Peyer's patch (tissue), 4 donors: Measurements from ENCODE around the gene VAV1. TPM values are rescaled to one million over a fixed set of nuclear protein-coding genes. Genes with fewer than 3 reads are reported as not detected.

Experiments
- DNase-seq, 3 donors: peaks; one replicate each; pipeline ENCODE4 v3.0.0-alpha.2; 2017 to 2019
- H3K27ac ChIP-seq, 4 donors: fragments of 200-600 bp; sonication (generic); one replicate each; pipeline ENCODE4 v1.5.1; 2016 to 2019
- H3K27me3 ChIP-seq, 2 donors: fragments of 200-600 bp; sonication (generic); one replicate each; pipeline ENCODE4 v1.5.1; 2019
- H3K36me3 ChIP-seq, 3 donors: fragments of 200-600 bp; sonication (generic); one replicate each; pipeline ENCODE4 v1.5.1; 2016 to 2019
- H3K4me1 ChIP-seq, 4 donors: fragments of 200-600 bp; sonication (generic); one replicate each; pipeline ENCODE4 v1.5.1; 2016 to 2019
- H3K4me3 ChIP-seq, 4 donors: fragments of 200-600 bp; sonication (generic); 1 replicate in 3 of 4; 2 replicates in 1 of 4; pipeline ENCODE4 v1.5.1; 2016 to 2019; ENCODE audit warnings: mild to moderate bottlenecking in 1 of 4
- H3K9me3 ChIP-seq, 4 donors: fragments of 200-600 bp; sonication (generic); one replicate each; pipeline ENCODE4 v1.5.1; 2016 to 2019; ENCODE audit warnings: mild to moderate bottlenecking in 1 of 4
- CTCF ChIP-seq, 6 experiments: fragments of 450-650 bp in 4 of 6; fragments of 200-600 bp in 2 of 6; sonication (generic) in 1 of 6; IDR thresholded peaks; one replicate each; pipeline ENCODE4 v1.5.1; 2017 to 2019; ENCODE audit warnings: antibody characterized with exemption in 6 of 6, mild to moderate bottlenecking in 3 of 6, moderate library complexity in 1 of 6
- POLR2A ChIP-seq, 2 donors: fragments of 450-650 bp; IDR thresholded peaks; one replicate each; pipeline ENCODE4 v1.5.1; 2017; ENCODE audit warnings: antibody characterized with exemption in 2 of 2, mild to moderate bottlenecking in 2 of 2, moderate library complexity in 2 of 2
- total RNA-seq, 4 donors: library from RNA; depleted of rRNA; stranded (reverse); fragments of >200 nt; gene quantifications; one replicate each; pipeline ENCODE4 v1.1.0, GENCODE V29; 2016

Gene VAV1
- total RNA-seq, 4 donors from 2014 or later: 7.0 to 57.8 (median 7.7) TPM

GRCh38 chr19:6732803-6733337 lies 39.6 kb upstream of the VAV1 start:
- Histone ChIP-seq H3K4me3 (no peak overlapping the region), H3K27ac (no peak overlapping the region), H3K9me3 (no peaks in the 10 kb centered on the region), H3K36me3 (peaks cover 0 to 33% (median 0%) of the 10 kb centered on the region in 3 donors), H3K27me3 (no peaks in the 10 kb centered on the region), H3K4me1 (peaks cover 0 to 21% (median 14%) of the 10 kb centered on the region in 4 donors)
- no peak for DNase-seq
- TF ChIP-seq POLR2A (IDR thresholded peaks at IDR 0.05) (no peak), CTCF (IDR thresholded peaks at IDR 0.05) (no peak)

GRCh38 chr19:6733338-6734095 lies 39.0 kb upstream of the VAV1 start:
- Histone ChIP-seq H3K4me1 (peaks cover 0 to 28% (median 14%) of the 10 kb centered on the region in 4 donors), H3K4me3 (no peak overlapping the region), H3K27me3 (no peaks in the 10 kb centered on the region), H3K27ac (no peak overlapping the region), H3K36me3 (peaks cover 0 to 33% (median 0%) of the 10 kb centered on the region in 3 donors), H3K9me3 (no peaks in the 10 kb centered on the region)
- no peak for DNase-seq
- TF ChIP-seq POLR2A (IDR thresholded peaks at IDR 0.05) (no peak), CTCF (IDR thresholded peaks at IDR 0.05) (peak in 3 of 6 experiments; percentile 7 to 11 (median 7))

- Histone ChIP-seq H3K4me3 (no peak overlapping the region), H3K4me1 (peaks cover 0 to 35% (median 19%) of the 10 kb centered on the region in 4 donors), H3K9me3 (no peaks in the 10 kb centered on the region), H3K27me3 (no peaks in the 10 kb centered on the region), H3K36me3 (peaks cover 0 to 33% (median 0%) of the 10 kb centered on the region in 3 donors), H3K27ac (no peak overlapping the region)
- DNase-seq: no peak
- no peak for TF ChIP-seq CTCF (IDR thresholded peaks at IDR 0.05)
- no peak for TF ChIP-seq POLR2A (IDR thresholded peaks at IDR 0.05)
Measured at GRCh38 chr19:6734096-6734696, 38.3 kb upstream of the VAV1 start.

GRCh38 chr19:6735181-6735911 lies 37.2 kb upstream of the VAV1 start:
- TF ChIP-seq POLR2A (IDR thresholded peaks at IDR 0.05): no peak
- TF ChIP-seq CTCF (IDR thresholded peaks at IDR 0.05): no peak
- no peak for DNase-seq
- Histone ChIP-seq H3K27me3 (no peaks in the 10 kb centered on the region), H3K36me3 (peaks cover 0 to 33% (median 0%) of the 10 kb centered on the region in 3 donors), H3K4me1 (peaks cover 0 to 32% (median 21%) of the 10 kb centered on the region in 4 donors), H3K9me3 (no peaks in the 10 kb centered on the region), H3K27ac (peak overlapping the region in 3 of 4 donors; percentile 93 to 97 (median 96)), H3K4me3 (no peak overlapping the region)

- Histone ChIP-seq H3K9me3 (no peaks in the 10 kb centered on the region), H3K4me3 (peak overlapping the region; percentile 67 to 93 (median 86)), H3K27ac (peak overlapping the region; percentile 93 to 97 (median 96)), H3K4me1 (peaks cover 0 to 34% (median 24%) of the 10 kb centered on the region in 4 donors), H3K36me3 (peaks cover 0 to 28% (median 0%) of the 10 kb centered on the region in 3 donors), H3K27me3 (no peaks in the 10 kb centered on the region)
- TF ChIP-seq POLR2A (IDR thresholded peaks at IDR 0.05) (peak in 1 of 2 donors; percentile 48), CTCF (IDR thresholded peaks at IDR 0.05) (peak; percentile 54 to 78 (median 62))
- peak; percentile 70 to 91 (median 83) for DNase-seq
Measured at GRCh38 chr19:6736169-6736916, 36.2 kb upstream of the VAV1 start.
